RWPE1 (cell line): ENCODE results near the gene ZFYVE9.
"Not testable (repeated sequence)": the region's sequence is repeated elsewhere in the genome, so short reads cannot be mapped to it uniquely, and the experiment has no call there.

ENCODE experiments used
- CTCF ChIA-PET: fragments of 350-600 bp; sonication (Branson Sonifier 250); formaldehyde crosslinking; extraction: SDS; loops from one replicate; lab custom pipeline; 2021; lab: Yijun Ruan, JAX
- POLR2A ChIA-PET: fragments of 400-600 bp; formaldehyde crosslinking; extraction: SDS; loops from one replicate; lab custom pipeline; 2020; ENCODE audit warnings: antibody characterized with exemption; ENCODE audit not compliant: low non-redundant PET; lab: Yijun Ruan, JAX
- DNase-seq: peaks from one replicate; pipeline ENCODE4 v3.0.0; 2012; ENCODE audit warnings: low spot score
- H3K27ac ChIP-seq: fragments of 450-650 bp; 2 replicates; pipeline ENCODE4 v1.5.1; 2017
- TF ChIP-seq, protein P1 (sequence below): fragments of 450-650 bp; conservative IDR thresholded peaks from 2 replicates; pipeline ENCODE4 v1.5.1; 2017; ENCODE audit warnings: low read depth, mild to moderate bottlenecking

ZFYVE9 gene

DNA sequence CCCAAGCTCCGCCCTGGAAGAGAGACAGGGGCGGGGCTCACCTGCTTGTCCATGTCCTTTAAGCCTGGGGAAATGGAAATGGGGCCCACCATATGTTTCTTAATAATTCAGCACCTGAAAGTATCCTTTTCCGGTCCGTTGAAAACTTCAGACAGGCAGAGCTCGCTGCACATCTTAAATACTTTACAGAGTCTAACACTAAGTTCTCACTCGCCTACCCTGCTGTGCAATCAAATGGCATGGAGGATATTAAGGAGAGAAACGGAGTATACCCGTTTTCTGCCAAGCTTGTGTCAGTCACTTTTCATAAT, 224.6 kb downstream of the ZFYVE9 start:
- CTCF ChIA-PET, result no interaction called here
- TF ChIP-seq, protein P1, sequence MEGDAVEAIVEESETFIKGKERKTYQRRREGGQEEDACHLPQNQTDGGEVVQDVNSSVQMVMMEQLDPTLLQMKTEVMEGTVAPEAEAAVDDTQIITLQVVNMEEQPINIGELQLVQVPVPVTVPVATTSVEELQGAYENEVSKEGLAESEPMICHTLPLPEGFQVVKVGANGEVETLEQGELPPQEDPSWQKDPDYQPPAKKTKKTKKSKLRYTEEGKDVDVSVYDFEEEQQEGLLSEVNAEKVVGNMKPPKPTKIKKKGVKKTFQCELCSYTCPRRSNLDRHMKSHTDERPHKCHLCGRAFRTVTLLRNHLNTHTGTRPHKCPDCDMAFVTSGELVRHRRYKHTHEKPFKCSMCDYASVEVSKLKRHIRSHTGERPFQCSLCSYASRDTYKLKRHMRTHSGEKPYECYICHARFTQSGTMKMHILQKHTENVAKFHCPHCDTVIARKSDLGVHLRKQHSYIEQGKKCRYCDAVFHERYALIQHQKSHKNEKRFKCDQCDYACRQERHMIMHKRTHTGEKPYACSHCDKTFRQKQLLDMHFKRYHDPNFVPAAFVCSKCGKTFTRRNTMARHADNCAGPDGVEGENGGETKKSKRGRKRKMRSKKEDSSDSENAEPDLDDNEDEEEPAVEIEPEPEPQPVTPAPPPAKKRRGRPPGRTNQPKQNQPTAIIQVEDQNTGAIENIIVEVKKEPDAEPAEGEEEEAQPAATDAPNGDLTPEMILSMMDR, result no peak
- peak overlapping the region; percentile 98 for H3K27ac ChIP-seq

GRCh38 chr1:52367272-52367671, 225.4 kb downstream of the ZFYVE9 start:
- ChIA-PET CTCF (no interaction called here), POLR2A (no interaction called here)

More for the DNA sequence above, 224.6 kb downstream of the ZFYVE9 start:
- DNase-seq, result no peak
- POLR2A ChIA-PET, result interaction anchor here (0.6 kb wide), 1 partner anchor 33 kb away, joined by 4 read pairs; no protein-coding TSS in a partner anchor

DNA sequence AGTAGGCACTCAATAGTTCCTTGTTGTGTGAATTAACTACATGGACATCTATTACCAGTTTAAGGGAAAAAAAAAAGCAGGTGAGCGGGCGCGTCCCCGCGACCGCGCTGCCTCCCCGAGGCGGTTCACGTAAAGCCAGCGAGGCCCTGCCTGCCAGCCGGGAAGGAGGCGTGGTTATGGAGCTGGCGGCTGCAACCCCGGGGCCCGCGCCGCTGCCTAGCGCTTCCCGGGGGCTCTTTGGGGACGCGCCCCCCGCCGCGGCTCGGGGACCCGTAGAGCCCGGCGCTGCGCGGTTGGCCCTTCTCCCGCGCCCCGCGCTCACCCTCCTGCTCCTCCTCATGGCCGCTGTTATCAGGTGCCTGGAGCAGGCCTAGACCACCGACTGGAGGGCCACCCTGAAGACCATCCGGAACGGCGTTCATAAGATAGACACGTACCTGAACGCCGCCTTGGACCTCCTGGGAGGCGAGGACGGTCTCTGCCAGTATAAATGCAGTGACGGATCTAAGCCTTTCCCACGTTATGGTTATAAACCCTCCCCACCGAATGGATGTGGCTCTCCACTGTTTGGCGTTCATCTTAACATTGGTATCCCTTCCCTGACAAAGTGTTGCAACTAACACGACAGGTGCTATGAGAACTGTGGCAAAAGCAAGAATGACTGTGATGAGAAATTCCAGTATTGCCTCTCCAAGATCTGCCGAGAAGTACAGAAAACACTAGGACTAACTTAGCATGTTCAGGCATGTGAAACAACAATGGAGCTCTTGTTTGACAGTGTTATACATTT, 226.7 kb downstream of the ZFYVE9 start:
- peak overlapping the region; percentile 86 for H3K27ac ChIP-seq
- ChIA-PET CTCF (interaction anchor here (0.6 to 0.8 kb wide), 6 partner anchors 40 to 1067 kb away, joined by 3 to 11 read pairs (median 4); no protein-coding TSS in a partner anchor), POLR2A (no interaction called here)
- TF ChIP-seq, protein P1, result peak; percentile 44
- peak; percentile 55 for DNase-seq

More at GRCh38 chr1:52367272-52367671, 225.4 kb downstream of the ZFYVE9 start:
- DNase-seq, result no peak
- peak overlapping the region; percentile 98 for H3K27ac ChIP-seq
- TF ChIP-seq, protein P1, result no peak

GRCh38 chr1:52369851-52370250, 228.0 kb downstream of the ZFYVE9 start:
- POLR2A ChIA-PET, result interaction anchor here (0.7 kb wide), 1 partner anchor 357 kb away, joined by 7 read pairs; no protein-coding TSS in a partner anchor
- CTCF ChIA-PET, H3K27ac ChIP-seq, DNase-seq: not testable (repeated sequence)

- H3K27ac ChIP-seq, result no peak overlapping the region
- no peak for DNase-seq
- TF ChIP-seq, protein P1, result no peak
- ChIA-PET CTCF (no interaction called here), POLR2A (no interaction called here)
Observed at GRCh38 chr1:52385376-52385775, 243.5 kb downstream of the ZFYVE9 start.

GRCh38 chr1:52386458-52386857, 244.6 kb downstream of the ZFYVE9 start:
- DNase-seq, result no peak
- POLR2A ChIA-PET, result no interaction called here
- CTCF ChIA-PET, result no interaction called here
- no peak overlapping the region for H3K27ac ChIP-seq
- TF ChIP-seq, protein P1, result no peak

- DNase-seq, result no peak
- ChIA-PET POLR2A (no interaction called here), CTCF (interaction anchor here (0.7 kb wide), 1 partner anchor 39 kb away, joined by 4 read pairs; no protein-coding TSS in a partner anchor)
- TF ChIP-seq, protein P1, result no peak
- H3K27ac ChIP-seq, result no peak overlapping the region
Observed at GRCh38 chr1:52393174-52393573, 251.3 kb downstream of the ZFYVE9 start.
